Chondrocyte (in vitro differentiated cells): ENCODE data around the gene AFF3. TPM values are rescaled to one million over a fixed set of nuclear protein-coding genes. Genes with fewer than 3 reads are reported as not detected.

Source experiments
- DNase-seq: peaks from one replicate; pipeline ENCODE4 v3.0.0; 2021; ENCODE audit warnings: mixed read lengths, low spot score
- H3K27ac Mint-ChIP-seq: one replicate; pipeline ENCODE4 v1.8.0; 2021; ENCODE audit warnings: mild to moderate bottlenecking, moderate library complexity, mixed read lengths; ENCODE audit not compliant: unreplicated experiment
- H3K27me3 Mint-ChIP-seq: 2 replicates; pipeline ENCODE4 v1.8.0; 2021; ENCODE audit warnings: low read depth, mixed read lengths
- H3K36me3 Mint-ChIP-seq: 2 replicates; pipeline ENCODE4 v1.8.0; 2021; ENCODE audit warnings: low read depth, mixed read lengths
- H3K4me1 Mint-ChIP-seq: 2 replicates; pipeline ENCODE4 v1.8.0; 2021; ENCODE audit warnings: low read depth, mild to moderate bottlenecking, mixed read lengths
- H3K4me3 Mint-ChIP-seq: one replicate; pipeline ENCODE4 v1.8.0; 2021; ENCODE audit warnings: mild to moderate bottlenecking, moderate library complexity, mixed read lengths; ENCODE audit not compliant: unreplicated experiment
- H3K9me3 Mint-ChIP-seq: 2 replicates; pipeline ENCODE4 v1.8.0; 2021; ENCODE audit warnings: low read depth, mixed read lengths
- CTCF ChIP-seq: fragments of 200-600 bp; sonication (generic); IDR thresholded peaks from 2 replicates; pipeline ENCODE4 v1.5.0; 2021; ENCODE audit warnings: antibody characterized with exemption, mild to moderate bottlenecking, moderate library complexity
- total RNA-seq: library from RNA; stranded (reverse); gene quantifications from 3 replicates; pipeline ENCODE4 v1.2.1, GENCODE V29; 2021

The AFF3 gene
- total RNA-seq, 1 donor from 2014 or later, result 127 TPM

GRCh38 chr2:99857867-99858444 lies 284.4 kb downstream of the AFF3 start:
- Mint-ChIP-seq H3K36me3 (peaks cover 14% of the 10 kb centered on the region), H3K4me1 (peaks cover 49% of the 10 kb centered on the region), H3K27me3 (no peaks in the 10 kb centered on the region), H3K4me3 (no peak overlapping the region), H3K9me3 (peaks cover 4% of the 10 kb centered on the region), H3K27ac (peak overlapping the region; percentile 45)
- no peak for DNase-seq
- TF ChIP-seq CTCF, result no peak

GRCh38 chr2:99857372-99857771 lies 285.0 kb downstream of the AFF3 start:
- peaks cover 46% of the 10 kb centered on the region for H3K4me1 Mint-ChIP-seq
- H3K27ac Mint-ChIP-seq, result no peak overlapping the region
- no peak for TF ChIP-seq CTCF

GRCh38 chr2:99856119-99856518 lies 286.3 kb downstream of the AFF3 start:
- peaks cover 46% of the 10 kb centered on the region for H3K4me1 Mint-ChIP-seq
- no peaks in the 10 kb centered on the region for H3K27me3 Mint-ChIP-seq
- DNase-seq, result no peak
- peaks cover 14% of the 10 kb centered on the region for H3K36me3 Mint-ChIP-seq
- H3K27ac Mint-ChIP-seq, result no peak overlapping the region
- H3K9me3 Mint-ChIP-seq, result peaks cover 4% of the 10 kb centered on the region
- no peak overlapping the region for H3K4me3 Mint-ChIP-seq
- TF ChIP-seq CTCF, result no peak

More at GRCh38 chr2:99857372-99857771, 285.0 kb downstream of the AFF3 start:
- no peak for DNase-seq
- Mint-ChIP-seq H3K4me3 (no peak overlapping the region), H3K27me3 (no peaks in the 10 kb centered on the region), H3K9me3 (peaks cover 4% of the 10 kb centered on the region), H3K36me3 (peaks cover 14% of the 10 kb centered on the region)

GRCh38 chr2:99854236-99854852 lies 288.0 kb downstream of the AFF3 start:
- H3K27ac Mint-ChIP-seq, result no peak overlapping the region
- peaks cover 4% of the 10 kb centered on the region for H3K9me3 Mint-ChIP-seq
- peaks cover 16% of the 10 kb centered on the region for H3K36me3 Mint-ChIP-seq
- no peak for DNase-seq
- peaks cover 45% of the 10 kb centered on the region for H3K4me1 Mint-ChIP-seq
- no peaks in the 10 kb centered on the region for H3K27me3 Mint-ChIP-seq
- H3K4me3 Mint-ChIP-seq, result no peak overlapping the region
- no peak for TF ChIP-seq CTCF

GRCh38 chr2:99852956-99853355 lies 289.4 kb downstream of the AFF3 start:
- peaks cover 37% of the 10 kb centered on the region for H3K4me1 Mint-ChIP-seq
- H3K27ac Mint-ChIP-seq, result no peak overlapping the region
- H3K4me3 Mint-ChIP-seq, result no peak overlapping the region
- no peak for DNase-seq
- H3K36me3 Mint-ChIP-seq, result peaks cover 16% of the 10 kb centered on the region
- no peaks in the 10 kb centered on the region for H3K27me3 Mint-ChIP-seq
- no peak for TF ChIP-seq CTCF
- peaks cover 4% of the 10 kb centered on the region for H3K9me3 Mint-ChIP-seq
